Measurements from ENCODE around the gene MAGEB4. TPM values are rescaled to one million over a fixed set of nuclear protein-coding genes. Genes with fewer than 3 reads are reported as not detected.

MAGEB4 gene
- total RNA-seq, 6 experiments from 2014 or later = not detected

- Mint-ChIP-seq H3K4me3 (peak overlapping the region; percentile 75), H3K4me1 (ENCODE audit: low read depth) (peaks cover 40% of the 10 kb centered on the region), H3K9me3 (no peaks in the 10 kb centered on the region), H3K27ac (peak overlapping the region; percentile 100), H3K27me3 (ENCODE audit: insufficient read depth) (no peaks in the 10 kb centered on the region), H3K36me3 (ENCODE audit: low read depth) (no peaks in the 10 kb centered on the region)
- no peak for TF ChIP-seq CTCF (IDR thresholded peaks at IDR 0.05)
- peak; percentile 93 for DNase-seq
These were observed 41.8 kb downstream of the MAGEB4 start for GRCh38 chrX:30283456-30284200.

Other genes starting within 250 kb of the MAGEB4 start
- not detected for gene MAGEB2, start 26.4 kb upstream of the MAGEB4 start, total RNA-seq (2021; fragmentation: NEBNext Ultra II Directional; extraction: Animal tissue kit (Norgen Biotek cat#: 25700))
- not detected for gene MAGEB3, start 11.3 kb upstream of the MAGEB4 start, total RNA-seq (2021; fragmentation: NEBNext Ultra II Directional; extraction: Animal tissue kit (Norgen Biotek cat#: 25700))
- gene MAGEB1, start 5.1 kb downstream of the MAGEB4 start, total RNA-seq (2021; fragmentation: NEBNext Ultra II Directional; extraction: Animal tissue kit (Norgen Biotek cat#: 25700)) = not detected
- gene NR0B1, start 67.4 kb downstream of the MAGEB4 start, total RNA-seq (2021; fragmentation: NEBNext Ultra II Directional; extraction: Animal tissue kit (Norgen Biotek cat#: 25700)) = not detected